PC-3 (cell line): ENCODE results near the gene GGNBP2. TPM values are rescaled to one million over a fixed set of nuclear protein-coding genes. Genes with fewer than 3 reads are reported as not detected.

ENCODE experiments used
- ATAC-seq: fragments of 200-7000 bp; cut with Tn5 transposase; 2 replicates; pipeline ENCODE4 v1.9.1; 2020; ENCODE audit warnings: mild to moderate bottlenecking, moderate library complexity
- Bru-seq: library from RNA; stranded (reverse); fragments of 400-500 nt; gene quantifications from one replicate; lab custom pipeline; 2021; lab: Mats Ljungman, UMichigan
- BruChase-seq, 2 experiments: library from RNA; stranded (reverse); fragments of 400-500 nt; gene quantifications; one replicate each; lab custom pipeline; 2021; lab: Mats Ljungman, UMichigan
- BruUV-seq: library from RNA; stranded (reverse); fragments of 400-500 nt; replicated peaks from 2 replicates; lab custom pipeline; 2021; lab: Mats Ljungman, UMichigan
- CTCF ChIA-PET: fragments of 300-600 bp; sonication (Branson Sonifier 250); formaldehyde crosslinking; loops from one replicate; lab custom pipeline; 2022; ENCODE audit warnings: antibody characterized with exemption; lab: Charles Lee
- POLR2A ChIA-PET: fragments of 300-600 bp; sonication (Branson Sonifier 250); formaldehyde crosslinking; loops from one replicate; lab custom pipeline; 2022; ENCODE audit warnings: antibody characterized with exemption; ENCODE audit not compliant: unreplicated experiment; lab: Charles Lee
- DNase-seq: peaks from one replicate; pipeline ENCODE4 v3.0.0-alpha.2; 2015
- H2AFZ ChIP-seq: fragments of 300-600 bp; sonication (generic); 2 replicates; pipeline ENCODE4 v1.6.0; 2016; ENCODE audit warnings: antibody characterized with exemption, low read length
- H3F3A ChIP-seq: fragments of 300-600 bp; sonication (generic); one replicate; pipeline ENCODE4 v1.6.0; 2017; ENCODE audit warnings: antibody characterized with exemption, low read length, control low read depth, mild to moderate bottlenecking; ENCODE audit not compliant: unreplicated experiment
- H3K27ac ChIP-seq: fragments of 300-600 bp; sonication (generic); 2 replicates; pipeline ENCODE4 v1.5.1; 2016; ENCODE audit warnings: mild to moderate bottlenecking, low read length
- H3K27me3 ChIP-seq: fragments of 300-600 bp; sonication (generic); 2 replicates; pipeline ENCODE4 v1.6.1; 2016; ENCODE audit warnings: low read length, mixed read lengths
- H3K36me3 ChIP-seq: fragments of 300-600 bp; sonication (generic); 2 replicates; pipeline ENCODE4 v1.6.1; 2016; ENCODE audit warnings: low read depth, mixed run types, low read length, mixed read lengths
- H3K4me1 ChIP-seq: fragments of 300-600 bp; sonication (generic); 2 replicates; pipeline ENCODE4 v1.5.1; 2016; ENCODE audit warnings: low read length; ENCODE audit not compliant: insufficient read depth
- H3K4me2 ChIP-seq: fragments of 300-600 bp; sonication (generic); 2 replicates; pipeline ENCODE4 v1.6.0; 2016; ENCODE audit warnings: low read length
- H3K4me3 ChIP-seq: fragments of 300-600 bp; sonication (generic); 2 replicates; pipeline ENCODE4 v1.5.1; 2016; ENCODE audit warnings: mild to moderate bottlenecking, low read length, mixed read lengths
- H3K79me2 ChIP-seq: fragments of 300-600 bp; sonication (generic); 2 replicates; pipeline ENCODE4 v1.6.1; 2017; ENCODE audit warnings: low read length, mixed read lengths
- H3K9ac ChIP-seq: fragments of 300-600 bp; sonication (generic); 2 replicates; pipeline ENCODE4 v1.6.0; 2016; ENCODE audit warnings: mild to moderate bottlenecking, low read length
- H3K9me2 ChIP-seq: fragments of 300-600 bp; sonication (generic); replicated peaks from 2 replicates; pipeline ENCODE4 v1.6.1; 2016; ENCODE audit warnings: mixed run types, low read length, mixed read lengths
- H3K9me3 ChIP-seq: fragments of 300-600 bp; sonication (generic); 2 replicates; pipeline ENCODE4 v1.6.1; 2016; ENCODE audit warnings: low read length, mixed read lengths
- H4K20me1 ChIP-seq: fragments of 300-600 bp; sonication (generic); 2 replicates; pipeline ENCODE4 v1.6.1; 2016; ENCODE audit warnings: low read length, mixed read lengths
- CTCF ChIP-seq: fragments of 300-600 bp; sonication (generic); conservative IDR thresholded peaks from 2 replicates; pipeline ENCODE4 v1.5.1; 2017; ENCODE audit warnings: antibody characterized with exemption, low read depth, mild to moderate bottlenecking, low read length
- EZH2 ChIP-seq: fragments of 300-600 bp; sonication (generic); IDR thresholded peaks from one replicate; pipeline ENCODE4 v1.6.1; 2017; ENCODE audit warnings: antibody characterized with exemption, mild to moderate bottlenecking, low read length; ENCODE audit not compliant: unreplicated experiment
- EZH2phosphoT487 ChIP-seq: fragments of 300-600 bp; sonication (generic); IDR thresholded peaks from 2 replicates; pipeline ENCODE4 v1.6.1; 2018; ENCODE audit warnings: mild to moderate bottlenecking, antibody characterized with exemption, low read length, borderline replicate concordance
- intact Hi-C: fragments of 100-400 bp; cut with micrococcal nuclease; formaldehyde crosslinking; loops from 2 replicates; pipeline ENCODE4 v1.9.0; 2023
- long read RNA-seq: library from polyadenylated mRNA; unstranded; transcript quantifications from one replicate; pipeline ENCODE4 v2.0.0, GENCODE V29; 2021; ENCODE audit not compliant: unreplicated experiment
- total RNA-seq: library from RNA; depleted of rRNA; stranded (reverse); fragments of >200 nt; gene quantifications from 2 replicates; pipeline ENCODE4 v1.2.3, GENCODE V29; 2014; rRNA removed

The GGNBP2 gene
- total RNA-seq, result 33.0 and 40.5 TPM in 2 replicates
- Bru-seq, nascent RNA, result percentile 80 among the genes with signal in this experiment
- percentile 81 among the genes with signal in this experiment for BruChase-seq, experiment 1, labeled RNA remaining after a 6-hour chase
- percentile 86 among the genes with signal in this experiment for BruChase-seq, experiment 2, labeled RNA remaining after a 2-hour chase
- long read RNA-seq, transcript GGNBP2-211 (2 exons, 851 nt), result major isoform, 6 of 142 reads
- long read RNA-seq, transcript GGNBP2-212 (14 exons, 2,847 nt), result major isoform, 6 of 142 reads
- long read RNA-seq, partial matches to known transcripts, result 100 of 142 reads
- long read RNA-seq, other reads (novel, unspliced or antisense), result 26 of 142 reads

GRCh38 chr17:36544307-36545076 lies at the start of gene GGNBP2:
Gene GGNBP2 (plus strand): TSS chr17:36544919. CDS start chr17:36545725, 806 bp downstream.
- ATAC-seq (peak; percentile 65), DNase-seq (peak; percentile 83)
- no peaks in the 10 kb centered on the region for H3K27me3 ChIP-seq
- H3K27ac ChIP-seq, result peak within 1 kb of the TSS; percentile 91
- TSS peak; percentile 80 for BruUV-seq
- no peaks in the 10 kb centered on the region for H3F3A ChIP-seq
- H3K9me3 ChIP-seq, result no peaks in the 10 kb centered on the region
- ChIA-PET CTCF (no interaction called here), POLR2A (interaction anchor here (0.8 kb wide), 1 partner anchor 523 kb away, joined by 3 read pairs; no protein-coding TSS in a partner anchor)
- H3K9me2 ChIP-seq, result no peaks in the 10 kb centered on the region
- H2AFZ ChIP-seq, result peak within 1 kb of the TSS; percentile 98
- H3K36me3 ChIP-seq, result peaks cover 4% of the 10 kb centered on the region
- intact Hi-C loops, result no loop called here
- H3K4me1 ChIP-seq, result peaks cover 9% of the 10 kb centered on the region
- H3K79me2 ChIP-seq, result peaks cover 61% of the 10 kb centered on the region
- H3K4me3 ChIP-seq, result peak within 1 kb of the TSS; percentile 99
- no peak for TF ChIP-seq EZH2phosphoT487
- peak within 1 kb of the TSS; percentile 97 for H3K4me2 ChIP-seq
- H3K9ac ChIP-seq, result peak within 1 kb of the TSS; percentile 100
- peaks cover 23% of the 10 kb centered on the region for H4K20me1 ChIP-seq

- no peak overlapping the region for H3K27ac ChIP-seq
- H3K79me2 ChIP-seq, result peaks cover 17% of the 10 kb centered on the region; the same call in 1 of the 2 replicates
- no peaks in the 10 kb centered on the region for H4K20me1 ChIP-seq
- H3K4me3 ChIP-seq, result no peak overlapping the region
- no peaks in the 10 kb centered on the region for H3K4me1 ChIP-seq
- no peak overlapping the region for H2AFZ ChIP-seq
- POLR2A ChIA-PET, result no interaction called here
- H3K27me3 ChIP-seq, result no peaks in the 10 kb centered on the region
- DNase-seq (no peak), ATAC-seq (no peak)
- BruUV-seq, result no TSS peak
- H3K9me2 ChIP-seq, result no peaks in the 10 kb centered on the region
- H3K36me3 ChIP-seq, result peaks cover 20% of the 10 kb centered on the region
- intact Hi-C loops, result no loop called here
- H3F3A ChIP-seq, result no peaks in the 10 kb centered on the region
- CTCF ChIA-PET, result no interaction called here
- H3K9me3 ChIP-seq, result no peaks in the 10 kb centered on the region
- no peak overlapping the region for H3K4me2 ChIP-seq
- no peak overlapping the region for H3K9ac ChIP-seq
- no peak for TF ChIP-seq EZH2phosphoT487
- no peak for TF ChIP-seq EZH2
- no peak for TF ChIP-seq CTCF
Observed at GRCh38 chr17:36495076-36495578, 49.6 kb upstream of the GGNBP2 start.

GRCh38 chr17:36496018-36496789 lies 48.5 kb upstream of the GGNBP2 start:
- Histone ChIP-seq H4K20me1 (no peaks in the 10 kb centered on the region), H3K4me1 (no peaks in the 10 kb centered on the region), H3K27ac (no peak overlapping the region), H2AFZ (no peak overlapping the region), H3K4me2 (no peak overlapping the region), H3K9me3 (no peaks in the 10 kb centered on the region), H3K4me3 (no peak overlapping the region), H3F3A (no peaks in the 10 kb centered on the region), H3K9ac (no peak overlapping the region), H3K79me2 (peaks cover 6% of the 10 kb centered on the region; the same call in 1 of the 2 replicates), H3K36me3 (peaks cover 20% of the 10 kb centered on the region), H3K9me2 (no peaks in the 10 kb centered on the region), H3K27me3 (no peaks in the 10 kb centered on the region)
- TF ChIP-seq EZH2phosphoT487, result no peak
- no peak for TF ChIP-seq CTCF
- TF ChIP-seq EZH2, result no peak
- intact Hi-C loops, result no loop called here
- ChIA-PET CTCF (no interaction called here), POLR2A (no interaction called here)
- DNase-seq (no peak), ATAC-seq (no peak)
- BruUV-seq, result no TSS peak
